Measurements from ENCODE around the gene APEX2. TPM values are rescaled to one million over a fixed set of nuclear protein-coding genes. Genes with fewer than 3 reads are reported as not detected.
"Not testable (repeated sequence)": the region's sequence is repeated elsewhere in the genome, so short reads cannot be mapped to it uniquely, and the experiment has no call there.

APEX2 gene
- polyA plus RNA-seq (2013, experiment 1 of 2; ENCODE audit: insufficient read length) = 16.0 TPM
- polyA plus RNA-seq (2013, experiment 2 of 2; ENCODE audit: insufficient read length) = 15.5 TPM

GRCh38 chrX:54999717-55000598, at the start of gene APEX2:
APEX2 (plus strand) TSS chrX:55000363; CDS start chrX:55000423, 60 bp downstream.
- peak; percentile 89 for DNase-seq

GRCh38 chrX:54950730-54951375, 49.3 kb upstream of the APEX2 start:
- no peak for DNase-seq

GRCh38 chrX:54961750-54962149, 38.4 kb upstream of the APEX2 start:
- DNase-seq = no peak

GRCh38 chrX:54964766-54965497, 35.2 kb upstream of the APEX2 start:
- DNase-seq = no peak

- no peak for DNase-seq
Observed at GRCh38 chrX:54977387-54977786, 22.8 kb upstream of the APEX2 start.

GRCh38 chrX:54978448-54978847, 21.7 kb upstream of the APEX2 start:
- DNase-seq = peak; percentile 2

- DNase-seq = no peak
Observed at GRCh38 chrX:54979432-54979831, 20.7 kb upstream of the APEX2 start.

GRCh38 chrX:54980334-54980733, 19.8 kb upstream of the APEX2 start:
- DNase-seq = no peak

GRCh38 chrX:54983306-54983705, 16.9 kb upstream of the APEX2 start:
- DNase-seq = not testable (repeated sequence)

- DNase-seq = no peak
Observed at GRCh38 chrX:54991706-54992105, 8.5 kb upstream of the APEX2 start.

- DNase-seq = no peak
Observed at GRCh38 chrX:54992911-54993622, 7.1 kb upstream of the APEX2 start.

- DNase-seq = no peak
Observed at GRCh38 chrX:54994099-54994498, 6.1 kb upstream of the APEX2 start, which contains the start of gene PFKFB1. PFKFB1 (minus strand) TSS chrX:54994188; CDS start chrX:54994007, 181 bp downstream.

GRCh38 chrX:54994668-54995351, 5.4 kb upstream of the APEX2 start:
- no peak for DNase-seq

- DNase-seq = no peak
Observed at GRCh38 chrX:54995621-54996020, 4.5 kb upstream of the APEX2 start.

GRCh38 chrX:55004231-55004630, 4.1 kb downstream of the APEX2 start:
- DNase-seq = no peak

GRCh38 chrX:55005256-55005655, 5.1 kb downstream of the APEX2 start:
- DNase-seq = no peak

GRCh38 chrX:55006827-55007621, 6.9 kb downstream of the APEX2 start:
- DNase-seq = no peak

GRCh38 chrX:55007656-55008055, 7.5 kb downstream of the APEX2 start:
- DNase-seq = peak; percentile 58

- peak; percentile 62 for DNase-seq
Observed at GRCh38 chrX:55008571-55009358, 8.6 kb downstream of the APEX2 start.

- no peak for DNase-seq
Observed at GRCh38 chrX:55011294-55011693, 11.1 kb downstream of the APEX2 start.

Measured in fibroblast of skin of abdomen (primary cell).